Panc1 (cell line): ENCODE measurements around the gene PGAM1. TPM values are rescaled to one million over a fixed set of nuclear protein-coding genes. Genes with fewer than 3 reads are reported as not detected.

Experiments used
- ATAC-seq: fragments of 200-7000 bp; cut with Tn5 transposase; 2 replicates; pipeline ENCODE4 v1.9.1; 2020; ENCODE audit warnings: mild to moderate bottlenecking, moderate library complexity
- BruUV-seq: library from RNA; stranded (reverse); fragments of 400-500 nt; replicated peaks from 2 replicates; lab custom pipeline; 2021; lab: Mats Ljungman, UMichigan
- CTCF ChIA-PET: fragments of 300-600 bp; sonication (Branson Sonifier 250); formaldehyde crosslinking; loops from one replicate; lab custom pipeline; 2022; ENCODE audit warnings: antibody characterized with exemption; lab: Charles Lee
- POLR2A ChIA-PET: fragments of 300-600 bp; sonication (Branson Sonifier 250); formaldehyde crosslinking; loops from one replicate; lab custom pipeline; 2022; ENCODE audit warnings: antibody characterized with exemption; lab: Charles Lee
- DNase-seq: peaks from one replicate; pipeline ENCODE4 v3.0.0-alpha.2; 2010; ENCODE audit warnings: low read depth, low spot score
- H3K27ac ChIP-seq: 2 replicates; pipeline ENCODE4 v1.5.1; 2011; ENCODE audit warnings: mild to moderate bottlenecking, low read length, inconsistent platforms
- H3K27me3 ChIP-seq: fragments of 200-500 bp; sonication (Bioruptor generic); 2 replicates; pipeline ENCODE4 v1.6.0; 2014; ENCODE audit warnings: low read length, inconsistent platforms; ENCODE audit not compliant: control insufficient read depth, insufficient read depth
- H3K36me3 ChIP-seq: fragments of 200-500 bp; sonication (Bioruptor generic); 2 replicates; pipeline ENCODE4 v1.5.1; 2014; ENCODE audit warnings: inconsistent platforms, mild to moderate bottlenecking, low read length, moderate library complexity; ENCODE audit not compliant: control insufficient read depth, insufficient read depth
- H3K4me1 ChIP-seq: 2 replicates; pipeline ENCODE4 v1.5.1; 2011; ENCODE audit warnings: inconsistent platforms, mild to moderate bottlenecking, low read length, moderate library complexity; ENCODE audit not compliant: control insufficient read depth, insufficient read depth
- H3K4me3 ChIP-seq, 2 experiments: 2 replicates each; pipeline ENCODE4 v1.5.1; 2011 to 2012; ENCODE audit warnings: low read depth in 2 of 2, low read length in 2 of 2, mild to moderate bottlenecking in 2 of 2, inconsistent platforms in 1 of 2, moderate library complexity in 1 of 2
- H3K9me3 ChIP-seq: fragments of 200-500 bp; sonication (Bioruptor generic); 2 replicates; pipeline ENCODE4 v1.5.1; 2014; ENCODE audit warnings: low read depth, mild to moderate bottlenecking, inconsistent platforms, low read length, moderate library complexity; ENCODE audit not compliant: control insufficient read depth, insufficient read depth
- CTCF ChIP-seq: fragments of 450-650 bp; IDR thresholded peaks from 2 replicates; pipeline ENCODE4 v1.5.1; 2017; ENCODE audit warnings: mild to moderate bottlenecking
- POLR2AphosphoS5 ChIP-seq: IDR thresholded peaks from 2 replicates; pipeline ENCODE4 v1.6.1; 2012; ENCODE audit warnings: mild to moderate bottlenecking, low read depth, low read length, moderate library complexity
- REST ChIP-seq, 2 experiments: IDR thresholded peaks; 2 replicates each; pipeline ENCODE4 v1.6.1; 2011 to 2012; ENCODE audit warnings: low read depth in 2 of 2, control low read depth in 1 of 2, low read length in 1 of 2, mild to moderate bottlenecking in 1 of 2, moderate library complexity in 1 of 2; ENCODE audit not compliant: insufficient read depth in 1 of 2
- SIN3A ChIP-seq: IDR thresholded peaks from 2 replicates; pipeline ENCODE4 v1.6.1; 2012; ENCODE audit warnings: low read depth, mild to moderate bottlenecking, low read length, moderate library complexity, borderline replicate concordance; ENCODE audit not compliant: insufficient read depth
- TCF7L2 ChIP-seq: IDR thresholded peaks from 2 replicates; pipeline ENCODE4 v1.6.1; 2011; ENCODE audit warnings: mild to moderate bottlenecking, low read depth, low read length, inconsistent platforms
- in situ Hi-C: cut with HindIII; loops from 2 replicates; pipeline ENCODE4 v1.10.0; 2016; ENCODE audit warnings: low sequenced_read_pairs, low pct_unique_long_range_greater_than_20kb
- intact Hi-C: fragments of 100-400 bp; cut with micrococcal nuclease; formaldehyde crosslinking; loops from one replicate; pipeline ENCODE4 v1.10.0; 2022; ENCODE audit not compliant: unreplicated experiment
- total RNA-seq: library from RNA; stranded (reverse); gene quantifications from one replicate; pipeline ENCODE4 v1.2.1, GENCODE V29; 2021; ENCODE audit not compliant: unreplicated experiment

PGAM1 gene
- total RNA-seq, 1 experiment from 2014 or later = 726 TPM

DNA sequence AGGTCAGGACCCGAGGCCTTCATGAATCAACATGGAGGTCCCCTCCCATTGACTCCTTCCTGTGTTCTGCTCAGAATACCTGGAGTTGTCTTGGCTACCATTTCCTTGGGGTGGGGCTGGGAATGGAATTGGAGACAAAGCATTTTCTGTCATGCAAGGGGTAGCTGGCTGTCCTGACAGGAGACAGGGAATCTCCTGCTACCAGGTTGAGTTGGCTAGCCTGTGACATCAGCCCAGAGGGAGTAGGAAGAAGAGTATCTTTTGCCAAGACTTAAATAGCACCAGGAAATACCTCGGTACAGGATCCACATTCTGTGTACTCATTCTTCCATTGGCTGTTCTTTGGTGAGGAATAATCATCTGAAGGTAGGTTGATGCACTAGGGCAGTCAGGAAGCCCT lies 24.8 kb downstream of the PGAM1 start:
- BruUV-seq = no TSS peak
- CTCF ChIA-PET = no interaction called here
- TF ChIP-seq POLR2AphosphoS5 = no peak
- no peak for TF ChIP-seq TCF7L2
- no peak for TF ChIP-seq REST (IDR thresholded peaks at IDR 0.05; ENCODE audit: insufficient read depth in 1 of 2, low read depth in 2 of 2, low read length in 1 of 2)
- TF ChIP-seq SIN3A = no peak
- no peak for TF ChIP-seq CTCF
- Histone ChIP-seq H3K27ac (no peak overlapping the region), H3K9me3 (no peaks in the 10 kb centered on the region), H3K27me3 (no peaks in the 10 kb centered on the region), H3K4me1 (peaks cover 13% of the 10 kb centered on the region), H3K36me3 (peaks cover 5% of the 10 kb centered on the region; the same call in 1 of the 2 replicates), H3K4me3 (no peak overlapping the region)
- intact Hi-C loops = no loop called here
- ATAC-seq (no peak), DNase-seq (no peak)
- POLR2A ChIA-PET = interaction anchor here (0.5 kb wide), 1 partner anchor 275 kb away, joined by 3 read pairs; no protein-coding TSS in a partner anchor
- in situ Hi-C loops = no loop called here

GRCh38 chr10:97451605-97452004 lies 25.6 kb downstream of the PGAM1 start:
- ATAC-seq (no peak), DNase-seq (no peak)
- in situ Hi-C loops = no loop called here
- Histone ChIP-seq H3K4me3 (no peak overlapping the region), H3K36me3 (peaks cover 5% of the 10 kb centered on the region; the same call in 1 of the 2 replicates), H3K27ac (no peak overlapping the region), H3K9me3 (no peaks in the 10 kb centered on the region), H3K27me3 (no peaks in the 10 kb centered on the region), H3K4me1 (peaks cover 13% of the 10 kb centered on the region)
- intact Hi-C loops = no loop called here
- TF ChIP-seq CTCF (no peak), TCF7L2 (no peak), REST (IDR thresholded peaks at IDR 0.05; ENCODE audit: insufficient read depth in 1 of 2, low read depth in 2 of 2, low read length in 1 of 2) (no peak), SIN3A (no peak), POLR2AphosphoS5 (no peak)
- ChIA-PET CTCF (no interaction called here), POLR2A (no interaction called here)
- BruUV-seq = no TSS peak
